ENCODE results near the gene GSTM4. TPM values are rescaled to one million over a fixed set of nuclear protein-coding genes. Genes with fewer than 3 reads are reported as not detected.
A peak's percentile ranks its signal among the peaks of the same experiment; 100 is the strongest.

Gene GSTM4
- total and polyA plus RNA-seq, 2 of the 8 experiments (the other 6 are each of a cell fraction or from before 2014, with no cell fraction given) = 11.3 to 31.4 TPM

GRCh38 chr1:109691759-109692158 is 35.9 kb downstream of the GSTM4 start:
- Histone ChIP-seq H3K79me2 (ENCODE audit: control insufficient read depth in 1 of 2, insufficient read depth in 2 of 2, low read length in 2 of 2) (no peaks in the 10 kb centered on the region), H2BK20ac (ENCODE audit: low read length) (no peak overlapping the region), H4K8ac (ENCODE audit: extremely low read depth, insufficient read depth, low read length) (no peak overlapping the region), H3K9ac (replicated peaks in 1 of 4; ENCODE audit: extremely low read depth in 1 of 4, low read depth in 3 of 4, low read length in 3 of 4) (peak overlapping the region in 1 of 4 experiments; percentile 10; a peak in 1 of 7 replicates), H2AFZ (ENCODE audit: low read length) (no peak overlapping the region), H4K5ac (ENCODE audit: insufficient read length, low read depth, low read length) (no peak overlapping the region), H2BK120ac (replicated peaks; ENCODE audit: low read depth, low read length) (no peak overlapping the region), H2BK12ac (ENCODE audit: low read depth, low read length) (no peak overlapping the region), H4K20me1 (replicated peaks in 1 of 2; ENCODE audit: control insufficient read depth in 1 of 2, insufficient read depth in 2 of 2, low read length in 2 of 2) (no peaks in the 10 kb centered on the region), H3K14ac (ENCODE audit: insufficient read length) (no peak overlapping the region), H3K4ac (replicated peaks; ENCODE audit: insufficient read length, low read depth, low read length) (no peak overlapping the region), H3K9me3 (ENCODE audit: insufficient read depth in 2 of 2, low read depth in 1 of 2, low read length in 1 of 2) (no peaks in the 10 kb centered on the region), H3K79me1 (ENCODE audit: low read depth, low read length) (no peaks in the 10 kb centered on the region), H3K4me2 (ENCODE audit: insufficient read depth in 1 of 2, low read depth in 2 of 2, low read length in 2 of 2) (no peak overlapping the region), H3K23me2 (ENCODE audit: low read depth, low read length) (peaks cover 4% of the 10 kb centered on the region; the same call in 1 of the 2 replicates), H3K27me3 (replicated peaks in 1 of 4; ENCODE audit: control insufficient read depth in 3 of 4, extremely low read depth in 1 of 4, insufficient read depth in 3 of 4, low read length in 3 of 4) (no peaks in the 10 kb centered on the region), H3K27ac (ENCODE audit: low read depth, low read length) (no peak overlapping the region), H3K4me3 (ENCODE audit: extremely low read depth in 1 of 4, insufficient read depth in 2 of 4, low read depth in 3 of 4, low read length in 4 of 4) (no peak overlapping the region), H2BK5ac (ENCODE audit: low read depth, low read length) (no peak overlapping the region), H2AK5ac (ENCODE audit: low read depth, low read length) (no peak overlapping the region), H3K23ac (ENCODE audit: insufficient read length) (no peak overlapping the region), H3K36me3 (ENCODE audit: control insufficient read depth in 2 of 4, insufficient read depth in 4 of 4, low read length in 3 of 4) (no peaks in the 10 kb centered on the region), H3K56ac (replicated peaks; ENCODE audit: insufficient read length, low read depth, low read length) (no peak overlapping the region), H3K4me1 (replicated peaks in 1 of 4; ENCODE audit: control insufficient read depth in 3 of 4, insufficient read depth in 4 of 4, low read length in 3 of 4) (peaks cover 0 to 5% (median 3%) of the 10 kb centered on the region in 4 experiments; a peak in 3 of 7 replicates), H4K91ac (replicated peaks; ENCODE audit: insufficient read length, low read length) (no peak overlapping the region), H2BK15ac (ENCODE audit: low read length) (no peak overlapping the region), H3K18ac (ENCODE audit: extremely low read depth, low read length) (no peak overlapping the region)
- no peak for TF ChIP-seq CBX8 (IDR thresholded peaks at IDR 0.05; ENCODE audit: borderline replicate concordance, low read depth, low read length)
- TF ChIP-seq SP1 (IDR thresholded peaks at IDR 0.05; ENCODE audit: low read depth, low read length) = no peak
- no peak for TF ChIP-seq RXRA (IDR thresholded peaks at IDR 0.05; ENCODE audit: insufficient read depth, low read depth, low read length)
- no peak for TF ChIP-seq JUND (IDR thresholded peaks at IDR 0.05; ENCODE audit: low read length)
- TF ChIP-seq HDAC2 (IDR thresholded peaks at IDR 0.05; ENCODE audit: borderline replicate concordance in 1 of 2, low read depth in 2 of 2, low read length in 2 of 2) = no peak
- no peak for TF ChIP-seq NANOG (IDR thresholded peaks at IDR 0.05; ENCODE audit: insufficient read depth, low read depth, low read length, poor library complexity, severe bottlenecking)
- DNase-seq (ENCODE audit: low read depth in 1 of 2, low spot score in 2 of 2) = no peak
- CTCF ChIA-PET (ENCODE audit: partially characterized antibody) = interaction anchor here (1.0 to 5.4 kb wide), 2 partner anchors 50 to 82 kb away, joined by 3 to 60 read pairs; no protein-coding TSS in a partner anchor
- 95% methylated on average over 5 of the region's 6 CpGs; no CpG with 5 or more reads in 1 of the 2 experiments for WGBS, 2 experiments (ENCODE audit: extremely low coverage in 1 of 2, insufficient coverage in 1 of 2, insufficient read length in 1 of 2, insufficient replicate concordance in 2 of 2, low coverage in 1 of 2, low lambda C conversion rate in 2 of 2, missing lambda C conversion rate in 1 of 2)
- POLR2A ChIA-PET (ENCODE audit: partially characterized antibody) = no interaction called here
- no peak for FAIRE-seq
